SK-N-SH treated with all-trans-retinoic acid at 6 μM for 48 hours (cell line): ENCODE measurements around the gene MYD88.

ENCODE experiments used
- ESRRG ChIP-seq: fragments of 250-450 bp; sonication (Bioruptor Pico); IDR thresholded peaks from 2 replicates; pipeline ENCODE4 v1.6.1; 2021; ENCODE audit warnings: mild to moderate bottlenecking
- SNAI2 ChIP-seq: fragments of 250-450 bp; sonication (Bioruptor Pico); IDR thresholded peaks from 2 replicates; pipeline ENCODE4 v1.5.0; 2020; ENCODE audit warnings: mild to moderate bottlenecking, moderate library complexity

- no peak for TF ChIP-seq ESRRG (CRISPR knock-in tag)
- TF ChIP-seq SNAI2 (CRISPR knock-in tag), result no peak
Measured at GRCh38 chr3:38153221-38153620, 14.8 kb downstream of the MYD88 start.
